Stimulated activated CD8-positive, alpha-beta memory T cell treated with anti-CD3 and anti-CD28 coated beads, Interleukin-7, amount 100 ng/mL, for 48 hours (primary cell): ENCODE results near the gene GPC6.

Experiments used
- DNase-seq, 2 donors: peaks; one replicate each; pipeline ENCODE4 v3.0.0-alpha.2; 2020; ENCODE audit warnings: low read depth in 1 of 2; ENCODE audit errors: extremely low read depth in 1 of 2

The GPC6 gene

GRCh38 chr13:94362411-94362909, 1135.9 kb downstream of the GPC6 start:
- peak; percentile 14 to 38 for DNase-seq

DNA sequence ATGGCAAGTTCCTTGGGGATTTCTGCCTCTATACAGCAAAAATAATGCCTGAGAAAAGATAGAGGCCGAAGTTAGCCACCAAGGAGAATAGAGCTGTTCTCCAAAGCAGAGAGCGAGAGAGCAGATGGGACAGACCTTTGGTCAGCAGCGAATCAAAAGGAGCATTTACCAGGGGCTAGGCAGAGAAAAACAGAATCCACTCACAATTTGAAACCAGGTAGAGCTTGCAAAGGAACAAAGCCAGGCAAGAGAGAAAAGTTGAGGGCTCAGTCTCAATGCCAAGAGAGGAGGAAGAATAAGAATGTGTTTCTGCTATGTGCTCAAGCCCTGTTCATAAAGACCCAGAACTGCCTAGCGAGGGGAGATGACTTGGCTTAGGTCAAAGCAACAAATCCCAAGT, 1140.1 kb downstream of the GPC6 start:
- no peak for DNase-seq

- DNase-seq: no peak
Observed at GRCh38 chr13:94369972-94370436, 1143.4 kb downstream of the GPC6 start.

DNA sequence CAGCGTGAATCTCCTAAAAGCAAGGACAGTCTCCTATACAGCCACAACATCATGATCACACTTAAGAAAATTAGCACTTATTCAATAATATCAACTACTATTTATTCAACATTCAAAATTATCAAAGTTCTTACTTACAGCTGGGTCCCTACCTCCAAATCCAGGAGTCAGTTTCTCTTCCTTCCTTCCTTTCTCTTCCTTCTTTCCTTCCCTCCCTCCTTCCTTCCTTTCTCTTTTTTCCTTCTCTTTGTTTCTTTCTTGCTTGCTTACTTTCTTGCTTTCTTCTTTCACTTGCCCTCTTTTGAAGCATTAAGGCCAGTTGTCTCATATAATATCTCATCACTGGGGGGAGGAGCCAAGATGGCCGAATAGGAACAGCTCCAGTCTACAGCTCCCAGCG, 1145.2 kb downstream of the GPC6 start:
- DNase-seq: no peak

- DNase-seq: no peak
Observed at GRCh38 chr13:94382517-94382916, 1155.9 kb downstream of the GPC6 start.

GRCh38 chr13:94382960-94383359, 1156.4 kb downstream of the GPC6 start:
- no peak for DNase-seq

DNA sequence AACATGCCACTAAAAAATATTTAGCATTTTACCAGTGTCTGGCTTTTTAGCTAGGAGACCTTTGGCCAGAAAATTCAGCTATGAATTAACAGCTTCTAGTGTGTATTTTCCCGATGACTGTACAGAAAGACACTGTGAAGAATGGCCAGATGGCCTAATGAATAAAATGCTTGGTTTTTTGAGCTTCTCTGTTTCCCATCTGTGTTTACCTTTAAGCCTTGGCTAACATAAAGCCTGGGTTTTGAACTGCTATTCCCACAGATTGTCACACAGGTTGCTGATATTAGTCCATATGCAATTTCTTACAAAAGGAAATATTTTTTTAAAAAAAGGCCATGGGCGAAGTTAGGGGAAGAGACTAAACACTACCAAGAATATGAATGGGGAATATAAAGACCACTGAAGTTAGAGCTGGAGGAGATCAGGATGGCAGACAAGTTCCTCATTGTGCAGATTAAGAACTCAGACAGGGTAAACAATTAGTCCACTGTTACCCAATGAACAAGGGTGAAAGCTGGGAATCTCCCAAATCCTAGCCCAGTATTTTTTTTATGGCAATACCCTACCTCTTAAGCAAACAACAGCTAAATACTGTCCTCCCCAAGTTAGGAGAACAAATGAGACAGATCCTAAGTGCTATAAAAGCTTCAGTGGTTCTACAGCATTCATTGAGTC, 1157.8 kb downstream of the GPC6 start:
- no peak for DNase-seq

- no peak for DNase-seq
Observed at GRCh38 chr13:94387047-94387446, 1160.4 kb downstream of the GPC6 start.

DNA sequence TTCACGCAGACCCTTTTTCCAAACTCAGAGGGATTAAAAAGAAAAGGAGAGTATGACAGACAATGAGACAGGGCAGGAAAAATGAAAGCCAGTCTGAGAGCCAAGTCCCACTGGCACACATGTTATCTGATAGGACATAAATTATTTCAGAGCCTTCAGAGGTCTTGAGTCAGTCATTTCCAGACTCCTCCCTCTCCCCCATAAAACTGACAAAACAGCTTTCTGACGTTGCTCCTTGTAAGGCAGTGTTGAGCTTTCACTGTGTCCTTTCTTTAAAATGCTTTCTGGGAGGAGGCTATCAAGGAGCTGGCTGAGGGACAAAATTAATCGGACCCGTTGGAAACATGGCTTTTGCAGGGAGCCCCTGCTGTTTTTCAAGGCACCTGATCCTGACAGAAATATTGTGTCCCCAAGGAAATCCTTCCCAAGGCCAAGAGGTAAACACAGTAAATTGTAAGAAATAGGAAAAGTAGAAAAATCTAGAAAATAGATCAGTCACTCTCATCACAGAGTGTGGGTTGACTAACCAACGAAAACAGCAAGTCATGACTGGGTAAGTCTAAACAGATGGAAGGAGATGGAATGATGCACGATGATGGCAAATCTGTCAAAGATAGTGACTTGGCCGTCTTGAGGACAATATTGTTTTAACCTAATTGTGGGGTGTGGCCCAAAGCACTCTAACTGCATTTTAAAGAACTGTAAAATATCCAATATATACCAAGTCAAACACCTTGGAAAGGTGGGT, 1163.2 kb downstream of the GPC6 start:
- DNase-seq: no peak

DNA sequence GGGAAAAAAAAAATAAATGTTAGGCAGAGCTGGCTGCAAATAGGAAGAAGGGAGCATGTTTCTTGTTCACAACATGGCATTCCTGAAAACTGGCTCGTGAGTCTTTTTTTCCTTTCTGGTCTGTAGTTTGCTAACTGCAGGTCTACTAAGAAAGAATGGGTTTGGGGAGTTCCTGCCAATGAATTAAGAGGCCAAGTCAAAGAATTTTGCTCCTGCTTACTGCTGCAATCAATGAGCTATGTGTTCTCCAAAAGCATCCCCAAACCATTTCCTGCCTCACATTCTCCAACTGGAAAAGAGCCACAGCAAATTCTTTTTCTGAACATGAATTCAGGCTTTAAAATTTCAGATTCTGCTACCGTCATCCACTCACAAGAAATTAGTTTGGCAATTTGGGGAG, 1164.3 kb downstream of the GPC6 start:
- no peak for DNase-seq

DNA sequence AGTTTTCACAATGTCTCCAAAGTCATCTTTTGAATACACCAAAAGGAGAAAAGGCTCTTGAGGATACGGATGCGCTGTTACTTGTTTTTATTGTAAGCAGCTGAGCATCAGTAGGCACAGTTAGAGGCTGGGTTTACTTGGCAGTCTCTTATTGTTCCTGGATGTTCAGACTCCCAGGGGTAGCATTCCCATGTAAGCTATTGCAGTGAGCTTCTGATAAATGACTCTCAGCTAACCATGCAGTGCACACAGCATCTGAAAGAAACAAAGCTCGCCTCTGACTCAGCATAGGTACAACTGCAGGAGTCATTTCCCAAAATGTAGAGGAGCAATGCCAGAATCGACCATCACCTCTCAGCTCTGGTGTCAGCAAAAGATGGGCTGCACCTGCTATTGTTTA, 1168.1 kb downstream of the GPC6 start:
- DNase-seq: no peak

GRCh38 chr13:94395860-94396259, 1169.3 kb downstream of the GPC6 start:
- DNase-seq: no peak

DNA sequence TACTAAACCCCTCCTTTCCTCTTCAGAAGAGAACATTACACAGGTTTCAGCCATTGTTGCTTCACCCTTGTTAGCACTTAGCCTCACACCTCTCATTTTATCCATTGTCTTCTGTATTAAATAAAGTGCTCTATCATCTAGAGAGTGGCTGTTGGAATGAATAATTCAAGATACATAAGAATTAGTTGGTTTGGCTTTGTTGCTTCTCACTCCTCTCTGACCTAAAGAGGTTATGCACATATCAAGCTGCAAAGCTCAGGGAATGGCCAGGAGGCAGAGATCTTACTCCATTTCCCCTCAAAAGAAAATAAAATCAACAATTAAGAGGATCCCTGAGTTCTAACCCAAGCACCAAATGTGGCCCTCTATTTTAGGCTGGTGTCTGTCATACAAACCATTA, 1173.2 kb downstream of the GPC6 start:
- DNase-seq: no peak

DNA sequence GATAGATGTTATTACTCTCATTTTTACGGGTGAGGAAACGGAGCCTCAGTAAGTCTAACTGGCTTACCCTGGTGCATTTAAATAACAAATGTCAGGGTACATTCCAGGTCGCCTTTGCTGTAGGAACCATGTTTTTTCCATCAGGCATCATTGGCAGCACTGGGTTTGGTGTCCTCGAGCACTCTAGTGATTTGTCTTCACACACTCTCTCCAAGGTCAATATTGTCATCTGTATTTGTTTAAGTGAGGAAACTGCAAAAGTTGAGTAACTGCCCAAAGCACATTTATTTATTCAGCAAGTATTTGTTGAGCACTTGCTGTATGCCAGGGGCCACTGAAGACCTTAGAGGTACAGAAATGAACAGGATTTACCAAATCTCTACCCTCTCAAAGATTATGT, 1174.3 kb downstream of the GPC6 start:
- DNase-seq: no peak

- no peak for DNase-seq
Observed at GRCh38 chr13:94408314-94409036, 1181.9 kb downstream of the GPC6 start.

- DNase-seq: no peak
Observed at GRCh38 chr13:94411747-94412146, 1185.1 kb downstream of the GPC6 start.

- no peak for DNase-seq
Observed at GRCh38 chr13:94412870-94413597, 1186.4 kb downstream of the GPC6 start.

DNA sequence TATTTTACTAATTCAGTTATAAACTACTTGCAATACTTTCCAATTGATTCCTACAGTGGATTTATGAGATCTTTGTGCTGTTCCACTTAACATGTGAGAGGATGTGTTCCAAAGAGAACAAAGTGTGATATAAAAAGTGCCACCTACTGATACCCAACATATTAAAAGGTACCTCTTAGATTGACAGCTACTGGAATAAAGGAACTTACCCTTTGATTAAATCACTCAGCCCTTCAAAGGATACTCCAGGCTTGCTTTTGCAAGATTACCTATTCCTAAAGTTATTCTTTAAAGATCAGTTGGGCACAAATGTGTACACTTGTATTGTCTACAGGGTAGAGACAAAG, 1187.0 kb downstream of the GPC6 start:
- DNase-seq: no peak

- no peak for DNase-seq
Observed at GRCh38 chr13:94414141-94414540, 1187.5 kb downstream of the GPC6 start.

DNA sequence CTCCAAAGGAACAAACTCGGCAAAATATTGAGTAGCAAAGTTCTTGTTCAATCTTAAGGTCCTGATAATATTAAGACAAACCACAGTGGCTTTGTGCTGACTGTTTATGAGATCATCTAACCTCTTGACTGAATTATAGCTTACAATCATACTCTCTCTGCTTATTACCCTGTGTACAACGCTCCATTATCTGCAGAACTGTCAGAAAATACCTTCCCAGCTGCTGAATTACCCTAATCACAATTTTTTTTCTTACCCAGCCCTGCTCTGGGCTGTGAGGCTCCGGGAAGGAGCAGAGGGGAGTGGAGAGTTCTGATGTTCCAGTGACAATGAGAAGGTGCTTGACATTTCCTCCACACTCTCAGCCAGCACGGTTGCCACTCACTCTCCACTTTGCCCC, 1188.1 kb downstream of the GPC6 start:
- DNase-seq: no peak
